Endothelial cell of umbilical vein (primary cell): ENCODE measurements around the gene DOCK1.

Experiments
- CTCF ChIP-seq, 2 donors: IDR thresholded peaks; 1 replicate in 1 of 2; 2 replicates in 1 of 2; pipeline ENCODE4 v1.5.1; 2011; ENCODE audit warnings: low read length in 2 of 2, mild to moderate bottlenecking in 2 of 2, moderate library complexity in 2 of 2, control low read depth in 1 of 2, inconsistent platforms in 1 of 2, low read depth in 1 of 2; ENCODE audit not compliant: insufficient read depth in 1 of 2; ENCODE audit errors: extremely low read depth in 1 of 2
- EZH2 ChIP-seq: IDR thresholded peaks from 2 replicates; pipeline ENCODE4 v1.6.1; 2012; ENCODE audit warnings: borderline replicate concordance, low read depth, mild to moderate bottlenecking, moderate library complexity, low read length, inconsistent platforms; ENCODE audit not compliant: severe bottlenecking
- POLR2AphosphoS5 ChIP-seq: IDR thresholded peaks from 2 replicates; pipeline ENCODE4 v1.6.1; 2012; ENCODE audit warnings: low read depth, mild to moderate bottlenecking, control low read depth, low read length, moderate library complexity; ENCODE audit not compliant: insufficient read depth

- TF ChIP-seq EZH2 (no peak), CTCF (IDR thresholded peaks at IDR 0.05; ENCODE audit: extremely low read depth in 1 of 2, insufficient read depth in 1 of 2, low read depth in 1 of 2, low read length in 2 of 2) (no peak), POLR2AphosphoS5 (no peak)
These were observed 31.8 kb downstream of the DOCK1 start for GRCh38 chr10:126937026-126937425.
